Skeletal muscle satellite cell (primary cell): ENCODE data around the gene RBFOX1.

Experiments used
- H3K27me3 ChIP-seq: 2 replicates; pipeline ENCODE4 v1.7.0; 2013; ENCODE audit warnings: low read length; ENCODE audit not compliant: control insufficient read depth, insufficient read depth
- H3K36me3 ChIP-seq: 2 replicates; pipeline ENCODE4 v1.7.0; 2013; ENCODE audit warnings: mild to moderate bottlenecking, control low read depth, low read length; ENCODE audit not compliant: insufficient read depth
- H3K4me1 ChIP-seq: 2 replicates; pipeline ENCODE4 v1.7.0; 2013; ENCODE audit warnings: low read length; ENCODE audit not compliant: control insufficient read depth, insufficient read depth
- H3K4me2 ChIP-seq: 2 replicates; pipeline ENCODE4 v1.7.0; 2013; ENCODE audit warnings: mild to moderate bottlenecking, low read length
- H3K4me3 ChIP-seq: 2 replicates; pipeline ENCODE4 v1.7.0; 2013; ENCODE audit warnings: low read length
- H3K9ac ChIP-seq: 2 replicates; pipeline ENCODE4 v1.7.0; 2013; ENCODE audit warnings: mild to moderate bottlenecking, low read depth, low read length, moderate library complexity
- H3K9me3 ChIP-seq: replicated peaks from 2 replicates; pipeline ENCODE4 v1.7.0; 2013; ENCODE audit warnings: mild to moderate bottlenecking, control low read depth, low read length

RBFOX1 gene

GRCh38 chr16:7335991-7336634 lies 3.5 kb downstream of the RBFOX1 start:
- Histone ChIP-seq H3K27me3 (no peaks in the 10 kb centered on the region), H3K4me2 (no peak overlapping the region), H3K4me1 (peaks cover 18% of the 10 kb centered on the region), H3K9me3 (no peaks in the 10 kb centered on the region), H3K9ac (no peak overlapping the region), H3K4me3 (no peak overlapping the region), H3K36me3 (no peaks in the 10 kb centered on the region)

- Histone ChIP-seq H3K9me3 (no peaks in the 10 kb centered on the region), H3K4me2 (no peak overlapping the region), H3K4me3 (no peak overlapping the region), H3K9ac (no peak overlapping the region), H3K27me3 (no peaks in the 10 kb centered on the region), H3K4me1 (peaks cover 16% of the 10 kb centered on the region), H3K36me3 (no peaks in the 10 kb centered on the region)
Observed at GRCh38 chr16:7336742-7337141, 4.1 kb downstream of the RBFOX1 start.

- Histone ChIP-seq H3K4me2 (no peak overlapping the region), H3K27me3 (no peaks in the 10 kb centered on the region), H3K9ac (no peak overlapping the region), H3K36me3 (no peaks in the 10 kb centered on the region), H3K9me3 (no peaks in the 10 kb centered on the region), H3K4me3 (no peak overlapping the region), H3K4me1 (peaks cover 9% of the 10 kb centered on the region)
Observed at GRCh38 chr16:7338826-7339225, 6.2 kb downstream of the RBFOX1 start.

GRCh38 chr16:7339700-7340099 lies 7.1 kb downstream of the RBFOX1 start:
- H3K4me3 ChIP-seq, result no peak overlapping the region

GRCh38 chr16:7340938-7341337 lies 8.3 kb downstream of the RBFOX1 start:
- Histone ChIP-seq H3K4me3 (no peak overlapping the region), H3K4me2 (no peak overlapping the region), H3K27me3 (no peaks in the 10 kb centered on the region), H3K36me3 (no peaks in the 10 kb centered on the region), H3K9ac (no peak overlapping the region), H3K9me3 (no peaks in the 10 kb centered on the region), H3K4me1 (peaks cover 3% of the 10 kb centered on the region)

More at GRCh38 chr16:7339700-7340099, 7.1 kb downstream of the RBFOX1 start:
- Histone ChIP-seq H3K27me3 (no peaks in the 10 kb centered on the region), H3K4me2 (no peak overlapping the region), H3K9ac (no peak overlapping the region), H3K36me3 (no peaks in the 10 kb centered on the region), H3K9me3 (no peaks in the 10 kb centered on the region), H3K4me1 (peaks cover 9% of the 10 kb centered on the region)

DNA sequence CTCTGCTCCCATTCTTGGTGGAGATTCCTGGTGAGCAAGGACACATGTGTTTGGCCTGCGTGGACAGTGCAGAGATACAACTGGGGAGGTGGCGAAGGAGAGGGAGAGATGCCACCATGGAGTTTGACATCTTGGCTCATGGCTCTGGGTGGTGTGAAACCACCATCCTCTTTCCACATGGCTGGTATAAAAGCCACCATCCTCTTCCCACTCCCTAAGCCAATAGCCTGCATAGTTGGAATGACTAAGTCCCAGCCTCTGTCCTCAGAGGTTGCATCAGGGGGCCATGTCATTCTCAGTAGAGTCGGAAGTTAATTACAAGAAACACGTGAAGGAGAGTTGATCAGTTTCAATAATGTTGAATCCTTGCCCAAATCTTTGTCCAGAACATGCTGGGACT lies 10.0 kb downstream of the RBFOX1 start:
- Histone ChIP-seq H3K4me2 (no peak overlapping the region), H3K36me3 (no peaks in the 10 kb centered on the region), H3K27me3 (no peaks in the 10 kb centered on the region), H3K4me1 (no peaks in the 10 kb centered on the region), H3K9ac (no peak overlapping the region), H3K9me3 (peaks cover 4% of the 10 kb centered on the region), H3K4me3 (no peak overlapping the region)

DNA sequence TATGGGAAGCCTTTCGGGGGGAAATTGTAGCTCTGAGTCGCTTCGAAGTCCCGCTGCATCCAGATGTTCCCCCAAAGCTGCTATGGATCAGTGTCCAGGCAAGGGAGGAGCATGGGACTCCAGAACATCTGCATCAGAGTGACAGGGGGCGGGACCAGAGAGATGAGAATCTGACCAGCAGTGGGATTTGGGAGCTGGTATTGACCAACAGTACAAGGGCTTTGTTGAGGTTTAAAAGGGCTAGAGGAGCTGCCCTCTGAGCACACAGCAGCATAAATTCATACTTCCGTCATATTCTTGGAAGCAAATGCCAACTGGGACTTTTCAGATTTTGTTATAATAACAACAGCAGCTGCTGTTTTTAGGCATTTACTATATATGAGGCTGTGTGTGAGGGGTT lies 10.6 kb downstream of the RBFOX1 start:
- peaks cover 4% of the 10 kb centered on the region for H3K9me3 ChIP-seq
- H3K36me3 ChIP-seq, result no peaks in the 10 kb centered on the region
- H3K9ac ChIP-seq, result no peak overlapping the region
- no peaks in the 10 kb centered on the region for H3K4me1 ChIP-seq
- no peak overlapping the region for H3K4me2 ChIP-seq
- H3K27me3 ChIP-seq, result no peaks in the 10 kb centered on the region
- H3K4me3 ChIP-seq, result no peak overlapping the region

- Histone ChIP-seq H3K9ac (no peak overlapping the region), H3K4me2 (no peak overlapping the region), H3K36me3 (no peaks in the 10 kb centered on the region), H3K4me3 (no peak overlapping the region), H3K9me3 (peaks cover 4% of the 10 kb centered on the region), H3K4me1 (no peaks in the 10 kb centered on the region), H3K27me3 (no peaks in the 10 kb centered on the region)
Observed at GRCh38 chr16:7344830-7345780, 12.5 kb downstream of the RBFOX1 start.

- Histone ChIP-seq H3K9ac (peak overlapping the region; percentile 23), H3K27me3 (no peaks in the 10 kb centered on the region), H3K36me3 (no peaks in the 10 kb centered on the region), H3K9me3 (peaks cover 4% of the 10 kb centered on the region), H3K4me2 (no peak overlapping the region), H3K4me3 (no peak overlapping the region), H3K4me1 (peaks cover 16% of the 10 kb centered on the region)
Observed at GRCh38 chr16:7350806-7351205, 18.2 kb downstream of the RBFOX1 start.

- Histone ChIP-seq H3K4me1 (peaks cover 16% of the 10 kb centered on the region), H3K9ac (peak overlapping the region; percentile 59), H3K4me3 (no peak overlapping the region), H3K36me3 (no peaks in the 10 kb centered on the region), H3K9me3 (no peaks in the 10 kb centered on the region), H3K4me2 (peak overlapping the region; percentile 32), H3K27me3 (no peaks in the 10 kb centered on the region)
Observed at GRCh38 chr16:7351610-7352510, 19.2 kb downstream of the RBFOX1 start.

DNA sequence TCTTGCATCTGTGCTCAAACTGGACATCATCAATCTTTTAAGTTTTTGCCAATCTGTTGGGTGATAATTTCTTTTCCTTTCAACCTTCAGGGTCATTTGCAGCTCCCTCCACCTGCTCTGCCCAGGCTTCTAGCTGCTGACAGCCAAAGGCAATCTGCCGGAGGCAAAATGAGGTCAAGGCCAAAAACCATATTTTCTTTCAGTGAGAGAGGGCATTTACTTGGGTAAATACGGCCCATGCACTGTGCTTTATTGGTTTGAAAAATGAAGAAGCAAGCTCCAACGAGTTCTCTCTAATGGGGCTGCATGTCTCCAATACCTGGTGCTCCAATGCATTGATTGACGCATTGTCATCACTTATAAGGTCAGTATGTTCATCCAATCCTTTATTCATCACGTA lies 23.1 kb downstream of the RBFOX1 start:
- H3K27me3 ChIP-seq, result no peaks in the 10 kb centered on the region
- no peak overlapping the region for H3K4me3 ChIP-seq
- H3K36me3 ChIP-seq, result no peaks in the 10 kb centered on the region
- no peak overlapping the region for H3K4me2 ChIP-seq
- H3K9me3 ChIP-seq, result no peaks in the 10 kb centered on the region
- no peak overlapping the region for H3K9ac ChIP-seq
- peaks cover 14% of the 10 kb centered on the region for H3K4me1 ChIP-seq
